Caco-2 (cell line): ENCODE measurements around the gene RYR2. TPM values are rescaled to one million over a fixed set of nuclear protein-coding genes. Genes with fewer than 3 reads are reported as not detected.

Experiments used
- BruUV-seq: library from RNA; stranded (reverse); fragments of 400-500 nt; replicated peaks from 2 replicates; lab custom pipeline; 2021; lab: Mats Ljungman, UMichigan
- CTCF ChIA-PET: fragments of 300-600 bp; sonication (Branson Sonifier 250); formaldehyde crosslinking; loops from one replicate; lab custom pipeline; 2022; ENCODE audit warnings: antibody characterized with exemption; lab: Charles Lee
- POLR2A ChIA-PET: fragments of 300-600 bp; sonication (Branson Sonifier 250); formaldehyde crosslinking; loops from one replicate; lab custom pipeline; 2022; ENCODE audit warnings: antibody characterized with exemption; lab: Charles Lee
- DNase-seq, 2 experiments: peaks; one replicate each; pipeline versions ENCODE4 v3.0.0 to v3.0.0-alpha.2; 2020 to 2022
- H3K27me3 ChIP-seq: replicated peaks from 2 replicates; pipeline ENCODE4 v1.6.0; 2011; ENCODE audit warnings: low read length; ENCODE audit not compliant: control insufficient read depth, insufficient read depth
- H3K36me3 ChIP-seq: 2 replicates; pipeline ENCODE4 v1.5.1; 2011; ENCODE audit warnings: low read length; ENCODE audit not compliant: control insufficient read depth, insufficient read depth
- H3K4me1 ChIP-seq: fragments of 250-450 bp; sonication (Bioruptor Pico); 2 replicates; pipeline ENCODE4 v1.5.1; 2020; ENCODE audit warnings: mild to moderate bottlenecking
- H3K4me3 ChIP-seq: 2 replicates; pipeline ENCODE4 v1.5.1; 2011; ENCODE audit warnings: low read depth, mild to moderate bottlenecking, control low read depth, low read length
- H3K9me3 ChIP-seq: fragments of 250-450 bp; sonication (Bioruptor Pico); 2 replicates; pipeline ENCODE4 v1.5.1; 2020; ENCODE audit warnings: mild to moderate bottlenecking, moderate library complexity
- H3K27ac Mint-ChIP-seq: one replicate; pipeline ENCODE4 v1.8.0; 2022; ENCODE audit warnings: mixed read lengths; ENCODE audit not compliant: unreplicated experiment
- H3K27me3 Mint-ChIP-seq: one replicate; pipeline ENCODE4 v1.8.0; 2022; ENCODE audit warnings: mixed read lengths; ENCODE audit not compliant: insufficient read depth, unreplicated experiment
- H3K36me3 Mint-ChIP-seq: one replicate; pipeline ENCODE4 v1.8.0; 2022; ENCODE audit warnings: mild to moderate bottlenecking, mixed read lengths; ENCODE audit not compliant: insufficient read depth, unreplicated experiment
- H3K4me1 Mint-ChIP-seq: one replicate; pipeline ENCODE4 v1.8.0; 2022; ENCODE audit warnings: low read depth, mixed read lengths; ENCODE audit not compliant: unreplicated experiment
- H3K4me3 Mint-ChIP-seq: one replicate; pipeline ENCODE4 v1.8.0; 2022; ENCODE audit warnings: mild to moderate bottlenecking, moderate library complexity, mixed read lengths; ENCODE audit not compliant: unreplicated experiment
- H3K9me3 Mint-ChIP-seq: one replicate; pipeline ENCODE4 v1.8.0; 2022; ENCODE audit warnings: mixed read lengths; ENCODE audit not compliant: unreplicated experiment
- CTCF ChIP-seq, 2 experiments: fragments of 200-600 bp in 1 of 2; IDR thresholded peaks; 1 replicate in 1 of 2; 2 replicates in 1 of 2; pipeline versions ENCODE4 v1.5.1 to v1.8.0; 2011 to 2022; ENCODE audit warnings: antibody characterized with exemption in 1 of 2, control low read depth in 1 of 2, inconsistent platforms in 1 of 2, low read depth in 1 of 2, low read length in 1 of 2, mild to moderate bottlenecking in 1 of 2, moderate library complexity in 1 of 2; ENCODE audit not compliant: insufficient read depth in 1 of 2, severe bottlenecking in 1 of 2, unreplicated experiment in 1 of 2
- intact Hi-C: fragments of 100-400 bp; cut with micrococcal nuclease; formaldehyde crosslinking; loops from one replicate; pipeline ENCODE4 v1.10.0; 2022; ENCODE audit not compliant: unreplicated experiment
- total RNA-seq: library from RNA; stranded (reverse); gene quantifications from 2 replicates; pipeline ENCODE4 v1.2.3, GENCODE V29; 2022

RYR2 gene
- total RNA-seq, 1 experiment from 2014 or later: 3.4 TPM

GRCh38 chr1:237031480-237031879, 10.5 kb upstream of the RYR2 start:
- Histone ChIP-seq H3K27me3 (no peaks in the 10 kb centered on the region), H3K4me1 (peaks cover 8% of the 10 kb centered on the region; the same call in 1 of the 2 replicates), H3K4me3 (no peak overlapping the region), H3K9me3 (no peaks in the 10 kb centered on the region), H3K36me3 (no peaks in the 10 kb centered on the region)
- H3K4me3 Mint-ChIP-seq: no peak overlapping the region
- H3K27me3 Mint-ChIP-seq: peaks cover 4% of the 10 kb centered on the region
- DNase-seq: no peak
- BruUV-seq: no TSS peak
- intact Hi-C loops: no loop called here
- no peaks in the 10 kb centered on the region for H3K9me3 Mint-ChIP-seq
- ChIA-PET CTCF (no interaction called here), POLR2A (no interaction called here)
- no peak overlapping the region for H3K27ac Mint-ChIP-seq
- TF ChIP-seq CTCF (IDR thresholded peaks at IDR 0.05; ENCODE audit: insufficient read depth in 1 of 2, low read depth in 1 of 2, low read length in 1 of 2, severe bottlenecking in 1 of 2, unreplicated experiment in 1 of 2): no peak
- no peaks in the 10 kb centered on the region for H3K36me3 Mint-ChIP-seq
- no peaks in the 10 kb centered on the region for H3K4me1 Mint-ChIP-seq

- H3K36me3 Mint-ChIP-seq: no peaks in the 10 kb centered on the region
- TF ChIP-seq CTCF (IDR thresholded peaks at IDR 0.05; ENCODE audit: insufficient read depth in 1 of 2, low read depth in 1 of 2, low read length in 1 of 2, severe bottlenecking in 1 of 2, unreplicated experiment in 1 of 2): no peak
- H3K27me3 Mint-ChIP-seq: peaks cover 4% of the 10 kb centered on the region
- H3K4me3 ChIP-seq: no peak overlapping the region
- H3K27ac Mint-ChIP-seq: no peak overlapping the region
- H3K9me3 ChIP-seq: no peaks in the 10 kb centered on the region
- H3K9me3 Mint-ChIP-seq: no peaks in the 10 kb centered on the region
- POLR2A ChIA-PET: no interaction called here
- no peaks in the 10 kb centered on the region for H3K27me3 ChIP-seq
- H3K36me3 ChIP-seq: no peaks in the 10 kb centered on the region
- no peaks in the 10 kb centered on the region for H3K4me1 Mint-ChIP-seq
- intact Hi-C loops: no loop called here
- BruUV-seq: no TSS peak
- DNase-seq: no peak
- CTCF ChIA-PET: no interaction called here
- peaks cover 8% of the 10 kb centered on the region; the same call in 1 of the 2 replicates for H3K4me1 ChIP-seq
- H3K4me3 Mint-ChIP-seq: no peak overlapping the region
Observed at GRCh38 chr1:237032029-237032428, 10.0 kb upstream of the RYR2 start.

- TF ChIP-seq CTCF (IDR thresholded peaks at IDR 0.05; ENCODE audit: insufficient read depth in 1 of 2, low read depth in 1 of 2, low read length in 1 of 2, severe bottlenecking in 1 of 2, unreplicated experiment in 1 of 2): no peak
- peaks cover 4% of the 10 kb centered on the region for H3K27me3 Mint-ChIP-seq
- H3K4me3 ChIP-seq: no peak overlapping the region
- H3K36me3 ChIP-seq: no peaks in the 10 kb centered on the region
- ChIA-PET POLR2A (no interaction called here), CTCF (no interaction called here)
- DNase-seq: no peak
- no peaks in the 10 kb centered on the region for H3K4me1 Mint-ChIP-seq
- intact Hi-C loops: no loop called here
- H3K9me3 Mint-ChIP-seq: no peaks in the 10 kb centered on the region
- H3K4me3 Mint-ChIP-seq: no peak overlapping the region
- no peak overlapping the region for H3K27ac Mint-ChIP-seq
- no peaks in the 10 kb centered on the region for H3K9me3 ChIP-seq
- H3K27me3 ChIP-seq: no peaks in the 10 kb centered on the region
- H3K36me3 Mint-ChIP-seq: no peaks in the 10 kb centered on the region
- BruUV-seq: no TSS peak
- H3K4me1 ChIP-seq: peaks cover 8% of the 10 kb centered on the region; the same call in 1 of the 2 replicates
Observed at GRCh38 chr1:237033061-237033460, 8.9 kb upstream of the RYR2 start.
